Upper lobe of left lung (tissue), 6 donors: ENCODE data around the gene DDX24. TPM values are rescaled to one million over a fixed set of nuclear protein-coding genes. Genes with fewer than 3 reads are reported as not detected.

ENCODE experiments used
- ATAC-seq, 2 donors: fragments of 200-7000 bp; cut with Tn5 transposase; one replicate each; pipeline ENCODE4 v1.9.1; 2022; ENCODE audit warnings: mild to moderate bottlenecking in 2 of 2, moderate library complexity in 2 of 2; ENCODE audit not compliant: low FRiP score in 2 of 2
- DNase-seq, 2 donors: peaks; one replicate each; pipeline ENCODE4 v3.0.0-alpha.2; 2019 to 2020
- H3K27ac ChIP-seq, 4 donors: fragments of 200-600 bp; sonication (generic); one replicate each; pipeline ENCODE4 v1.5.1; 2016 to 2019
- H3K27me3 ChIP-seq, 4 donors: fragments of 200-600 bp; sonication (generic); one replicate each; pipeline ENCODE4 v1.5.1; 2017 to 2019
- H3K36me3 ChIP-seq, 4 donors: fragments of 200-600 bp; sonication (generic); one replicate each; pipeline ENCODE4 v1.5.1; 2016 to 2019
- H3K4me1 ChIP-seq, 4 donors: fragments of 200-600 bp; sonication (generic); one replicate each; pipeline ENCODE4 v1.5.1; 2018 to 2019
- H3K4me3 ChIP-seq, 4 donors: fragments of 200-600 bp; sonication (generic); one replicate each; pipeline ENCODE4 v1.5.1; 2017 to 2019; ENCODE audit warnings: mild to moderate bottlenecking in 2 of 4, moderate library complexity in 1 of 4
- H3K9me3 ChIP-seq, 4 donors: fragments of 200-600 bp; sonication (generic); one replicate each; pipeline ENCODE4 v1.5.1; 2018 to 2019
- CTCF ChIP-seq, 6 experiments: fragments of 450-650 bp in 4 of 6; fragments of 200-600 bp in 2 of 6; sonication (generic) in 2 of 6; IDR thresholded peaks; one replicate each; pipeline ENCODE4 v1.5.1; 2016 to 2019; ENCODE audit warnings: antibody characterized with exemption in 6 of 6
- EP300 ChIP-seq, 4 donors: sonication (generic); formaldehyde crosslinking; IDR thresholded peaks; one replicate each; pipeline ENCODE4 v1.5.1; 2017; ENCODE audit warnings: antibody characterized with exemption in 4 of 4, control low read depth in 2 of 4
- POLR2A ChIP-seq, 4 donors: fragments of 450-650 bp; IDR thresholded peaks; one replicate each; pipeline ENCODE4 v1.5.1; 2016 to 2017; ENCODE audit warnings: antibody characterized with exemption in 4 of 4, mild to moderate bottlenecking in 2 of 4
- POLR2AphosphoS5 ChIP-seq, 2 donors: sonication (generic); formaldehyde crosslinking; IDR thresholded peaks; one replicate each; pipeline ENCODE4 v1.5.1; 2017; ENCODE audit warnings: antibody characterized with exemption in 2 of 2
- WGBS, 2 donors: methylation state at CpG; one replicate each; pipeline ENCODE4 v1.1.5; 2017 to 2018; 5-methylcytosine and 5-hydroxymethylcytosine counted together
- total RNA-seq, 6 donors: library from RNA; depleted of rRNA in 4 of 6; stranded (reverse); fragments of >200 nt in 4 of 6; gene quantifications; one replicate each; pipeline versions ENCODE4 v1.1.0 to v1.2.1, GENCODE V29; 2016 to 2021
- donor health status: DM: no; HTN: no; CAD: no; lungs with moderate emphysema.
- donor health status: DM: no; HTN: yes; CAD: no; lungs with severe emphysema.

DDX24 gene
- total RNA-seq, 6 donors from 2014 or later: 124 to 189 (median 154) TPM

- 54 to 59% methylated on average over 6 of the region's 6 CpGs for WGBS, 2 donors
- TF ChIP-seq POLR2AphosphoS5 (IDR thresholded peaks at IDR 0.05) (no peak), POLR2A (IDR thresholded peaks at IDR 0.05) (no peak), EP300 (IDR thresholded peaks at IDR 0.05) (no peak), CTCF (IDR thresholded peaks at IDR 0.05) (no peak)
- DNase-seq: no peak
- no peak for ATAC-seq
- Histone ChIP-seq H3K27me3 (no peaks in the 10 kb centered on the region), H3K36me3 (no peaks in the 10 kb centered on the region), H3K4me1 (peaks cover 7 to 27% (median 17%) of the 10 kb centered on the region in 4 donors), H3K27ac (no peak overlapping the region), H3K4me3 (peak overlapping the region in 3 of 4 donors; percentile 69 to 81 (median 70)), H3K9me3 (no peaks in the 10 kb centered on the region)
Observed at GRCh38 chr14:94025720-94026119, 55.3 kb downstream of the DDX24 start.

- no peak overlapping the region for H3K4me3 ChIP-seq
- no peak for ATAC-seq
Observed at GRCh38 chr14:94024549-94024948, 56.5 kb downstream of the DDX24 start.

GRCh38 chr14:94022532-94023411 lies 58.2 kb downstream of the DDX24 start:
- no peak for ATAC-seq
- H3K9me3 ChIP-seq: no peaks in the 10 kb centered on the region
- H3K4me3 ChIP-seq: no peak overlapping the region
- DNase-seq: no peak
- WGBS, 2 donors: 64 to 77% methylated on average over 9 to 10 of the region's 10 CpGs
- no peaks in the 10 kb centered on the region for H3K27me3 ChIP-seq
- no peaks in the 10 kb centered on the region for H3K36me3 ChIP-seq
- no peak overlapping the region for H3K27ac ChIP-seq
- peaks cover 7 to 18% (median 14%) of the 10 kb centered on the region in 4 donors for H3K4me1 ChIP-seq
- no peak for TF ChIP-seq POLR2A (IDR thresholded peaks at IDR 0.05)
- TF ChIP-seq POLR2AphosphoS5 (IDR thresholded peaks at IDR 0.05): no peak
- no peak for TF ChIP-seq EP300 (IDR thresholded peaks at IDR 0.05)
- no peak for TF ChIP-seq CTCF (IDR thresholded peaks at IDR 0.05)

More at GRCh38 chr14:94024549-94024948, 56.5 kb downstream of the DDX24 start:
- no peaks in the 10 kb centered on the region for H3K9me3 ChIP-seq
- no peak for DNase-seq
- TF ChIP-seq POLR2AphosphoS5 (IDR thresholded peaks at IDR 0.05): no peak
- TF ChIP-seq POLR2A (IDR thresholded peaks at IDR 0.05): no peak
- TF ChIP-seq EP300 (IDR thresholded peaks at IDR 0.05): no peak
- no peak for TF ChIP-seq CTCF (IDR thresholded peaks at IDR 0.05)
- no peak overlapping the region for H3K27ac ChIP-seq
- H3K27me3 ChIP-seq: no peaks in the 10 kb centered on the region
- 88 to 97% methylated on average over 1 to 2 of the region's 2 CpGs for whole genome bisulfite sequencing, 2 donors
- no peaks in the 10 kb centered on the region for H3K36me3 ChIP-seq
- H3K4me1 ChIP-seq: peaks cover 7 to 27% (median 17%) of the 10 kb centered on the region in 4 donors

- no peaks in the 10 kb centered on the region for H3K36me3 ChIP-seq
- DNase-seq: no peak
- H3K27me3 ChIP-seq: no peaks in the 10 kb centered on the region
Observed at GRCh38 chr14:94021416-94022157, 59.4 kb downstream of the DDX24 start.

More at GRCh38 chr14:94021416-94022157, 59.4 kb downstream of the DDX24 start:
- ATAC-seq: no peak
- no peak for TF ChIP-seq POLR2AphosphoS5 (IDR thresholded peaks at IDR 0.05)
- no peak for TF ChIP-seq POLR2A (IDR thresholded peaks at IDR 0.05)
- TF ChIP-seq CTCF (IDR thresholded peaks at IDR 0.05): no peak
- no peak for TF ChIP-seq EP300 (IDR thresholded peaks at IDR 0.05)
- H3K9me3 ChIP-seq: no peaks in the 10 kb centered on the region
- H3K4me1 ChIP-seq: peaks cover 2 to 6% (median 3%) of the 10 kb centered on the region in 4 donors
- H3K4me3 ChIP-seq: no peak overlapping the region
- WGBS, 2 donors: 73 to 78% methylated on average over 10 of the region's 10 CpGs
- no peak overlapping the region for H3K27ac ChIP-seq
